GM23248 (cell line): Measurements from ENCODE around the gene SERPINB2. TPM values are rescaled to one million over a fixed set of nuclear protein-coding genes. Genes with fewer than 3 reads are reported as not detected.

Experiments
- DNase-seq: peaks from one replicate; pipeline ENCODE4 v3.0.0-alpha.2; 2015
- H2AFZ ChIP-seq: fragments of 200-600 bp; sonication (generic); 2 replicates; pipeline ENCODE4 v1.6.1; 2016; ENCODE audit warnings: antibody characterized with exemption
- H3F3A ChIP-seq: fragments of 200-600 bp; sonication (generic); 2 replicates; pipeline ENCODE4 v1.6.1; 2016; ENCODE audit warnings: mild to moderate bottlenecking, antibody characterized with exemption, mixed run types; ENCODE audit not compliant: insufficient read depth
- H3K27ac ChIP-seq: fragments of 200-600 bp; sonication (generic); 2 replicates; pipeline ENCODE4 v1.5.1; 2016; ENCODE audit warnings: mild to moderate bottlenecking
- H3K27me3 ChIP-seq: fragments of 200-600 bp; sonication (generic); replicated peaks from 2 replicates; pipeline ENCODE4 v1.6.1; 2016; ENCODE audit warnings: mild to moderate bottlenecking; ENCODE audit not compliant: insufficient read depth
- H3K36me3 ChIP-seq: fragments of 200-600 bp; sonication (generic); 2 replicates; pipeline ENCODE4 v1.6.1; 2016; ENCODE audit warnings: low read depth, mild to moderate bottlenecking
- H3K4me1 ChIP-seq: fragments of 200-600 bp; sonication (generic); 2 replicates; pipeline ENCODE4 v1.6.1; 2016; ENCODE audit warnings: mild to moderate bottlenecking; ENCODE audit not compliant: insufficient read depth
- H3K4me2 ChIP-seq: fragments of 200-600 bp; sonication (generic); one replicate; pipeline ENCODE4 v1.6.1; 2016; ENCODE audit warnings: mild to moderate bottlenecking; ENCODE audit not compliant: unreplicated experiment
- H3K4me3 ChIP-seq: fragments of 200-600 bp; sonication (generic); 2 replicates; pipeline ENCODE4 v1.5.1; 2016; ENCODE audit warnings: mild to moderate bottlenecking
- H3K79me2 ChIP-seq: fragments of 200-600 bp; sonication (generic); 2 replicates; pipeline ENCODE4 v1.6.1; 2016; ENCODE audit warnings: mild to moderate bottlenecking; ENCODE audit not compliant: insufficient read depth
- H3K9ac ChIP-seq: fragments of 200-600 bp; sonication (generic); 2 replicates; pipeline ENCODE4 v1.6.1; 2016; ENCODE audit warnings: mild to moderate bottlenecking
- H3K9me2 ChIP-seq: fragments of 200-600 bp; sonication (generic); 2 replicates; pipeline ENCODE4 v1.6.1; 2016; ENCODE audit warnings: mixed run types, mild to moderate bottlenecking, moderate library complexity; ENCODE audit not compliant: insufficient read depth
- H3K9me3 ChIP-seq: fragments of 200-600 bp; sonication (generic); one replicate; pipeline ENCODE4 v1.6.1; 2017; ENCODE audit warnings: low read depth
- H4K20me1 ChIP-seq: fragments of 200-600 bp; sonication (generic); 2 replicates; pipeline ENCODE4 v1.6.0; 2016; ENCODE audit not compliant: insufficient read depth
- EZH2 ChIP-seq: fragments of 200-600 bp; sonication (generic); IDR thresholded peaks from 2 replicates; pipeline ENCODE4 v1.6.1; 2018; ENCODE audit warnings: antibody characterized with exemption, mild to moderate bottlenecking; ENCODE audit not compliant: insufficient read depth, poor library complexity, severe bottlenecking
- EZH2phosphoT487 ChIP-seq: fragments of 200-600 bp; sonication (generic); IDR thresholded peaks from 2 replicates; pipeline ENCODE4 v1.6.1; 2018; ENCODE audit warnings: antibody characterized with exemption, moderate library complexity, mild to moderate bottlenecking, low read depth; ENCODE audit not compliant: insufficient read depth
- WGBS, 2 experiments: methylation state at CpG; one replicate each; pipeline ENCODE4 v1.1.6; 2015 to 2017; ENCODE audit warnings: low lambda C conversion rate in 2 of 2, low coverage in 1 of 2; ENCODE audit errors: missing lambda C conversion rate in 2 of 2; 5-methylcytosine and 5-hydroxymethylcytosine counted together
- in situ Hi-C: fragments of 300-500 bp; cut with MboI; formaldehyde crosslinking; loops from 2 replicates; pipeline ENCODE4 v1.15.0; 2020
- polyA plus RNA-seq: library from polyadenylated mRNA; unstranded; fragments of >200 nt; fragmentation: Nextera tagmentation; extraction: Ambion mirVana; gene quantifications from 2 replicates; pipeline ENCODE4 v1.2.1, GENCODE V29; 2016
- total RNA-seq: library from RNA; depleted of rRNA; stranded (reverse); fragments of >200 nt; shearing (Covaris generic); gene quantifications from 2 replicates; pipeline ENCODE4 v1.2.3, GENCODE V29; 2014

Gene SERPINB2
- total and polyA plus RNA-seq, 2 experiments from 2014 or later: 6.1 to 10.7 TPM

GRCh38 chr18:63892566-63892965 lies 5.1 kb downstream of the SERPINB2 start:
- Histone ChIP-seq H3K27ac (no peak overlapping the region), H3K9me3 (no peaks in the 10 kb centered on the region), H3K36me3 (no peaks in the 10 kb centered on the region), H3K4me2 (no peak overlapping the region), H4K20me1 (no peaks in the 10 kb centered on the region), H3K9ac (no peak overlapping the region), H2AFZ (no peak overlapping the region), H3K79me2 (no peaks in the 10 kb centered on the region), H3F3A (no peaks in the 10 kb centered on the region), H3K4me3 (no peak overlapping the region), H3K27me3 (no peaks in the 10 kb centered on the region), H3K4me1 (peaks cover 11% of the 10 kb centered on the region), H3K9me2 (no peaks in the 10 kb centered on the region)
- WGBS, 2 experiments: 94 to 95% methylated on average over 4 of the region's 4 CpGs
- TF ChIP-seq EZH2: no peak
- no peak for TF ChIP-seq EZH2phosphoT487
- in situ Hi-C loops: no loop called here
- DNase-seq: peak; percentile 24

- no peaks in the 10 kb centered on the region for H3F3A ChIP-seq
- no peak overlapping the region for H3K27ac ChIP-seq
- WGBS, 2 experiments: 87 to 88% methylated on average over 6 of the region's 6 CpGs
- H3K9me2 ChIP-seq: no peaks in the 10 kb centered on the region
- no peaks in the 10 kb centered on the region for H3K4me1 ChIP-seq
- no peak overlapping the region for H3K9ac ChIP-seq
- no peaks in the 10 kb centered on the region for H4K20me1 ChIP-seq
- DNase-seq: no peak
- H3K36me3 ChIP-seq: no peaks in the 10 kb centered on the region
- in situ Hi-C loops: no loop called here
- H3K4me2 ChIP-seq: no peak overlapping the region
- H3K9me3 ChIP-seq: no peaks in the 10 kb centered on the region
- H2AFZ ChIP-seq: no peak overlapping the region
- H3K27me3 ChIP-seq: no peaks in the 10 kb centered on the region
- no peaks in the 10 kb centered on the region for H3K79me2 ChIP-seq
- TF ChIP-seq EZH2phosphoT487: no peak
- TF ChIP-seq EZH2: no peak
- no peak overlapping the region for H3K4me3 ChIP-seq
These were observed 6.7 kb downstream of the SERPINB2 start for GRCh38 chr18:63894106-63894772.

- in situ Hi-C loops: no loop called here
- H4K20me1 ChIP-seq: no peaks in the 10 kb centered on the region
- H2AFZ ChIP-seq: no peak overlapping the region
- no peak for TF ChIP-seq EZH2
- no peak for TF ChIP-seq EZH2phosphoT487
- no peak for DNase-seq
- no peak overlapping the region for H3K4me3 ChIP-seq
- H3K79me2 ChIP-seq: no peaks in the 10 kb centered on the region
- H3K27me3 ChIP-seq: no peaks in the 10 kb centered on the region
- 77 to 81% methylated on average over 6 of the region's 6 CpGs for WGBS, 2 experiments
- no peak overlapping the region for H3K9ac ChIP-seq
- H3K36me3 ChIP-seq: no peaks in the 10 kb centered on the region
- no peaks in the 10 kb centered on the region for H3F3A ChIP-seq
- H3K27ac ChIP-seq: no peak overlapping the region
- H3K9me3 ChIP-seq: no peaks in the 10 kb centered on the region
- no peak overlapping the region for H3K4me2 ChIP-seq
- no peaks in the 10 kb centered on the region for H3K9me2 ChIP-seq
- no peaks in the 10 kb centered on the region for H3K4me1 ChIP-seq
These were observed 7.7 kb downstream of the SERPINB2 start for GRCh38 chr18:63895190-63895589.

GRCh38 chr18:63897072-63897471 lies 9.6 kb downstream of the SERPINB2 start:
- H3K4me2 ChIP-seq: no peak overlapping the region
- H3K9me2 ChIP-seq: no peaks in the 10 kb centered on the region
- TF ChIP-seq EZH2phosphoT487 (no peak), EZH2 (no peak)
- no peaks in the 10 kb centered on the region for H4K20me1 ChIP-seq
- H3K9ac ChIP-seq: no peak overlapping the region
- H3F3A ChIP-seq: no peaks in the 10 kb centered on the region
- DNase-seq: peak; percentile 25
- WGBS, 2 experiments: 75 to 76% methylated on average over 4 of the region's 4 CpGs
- H3K79me2 ChIP-seq: no peaks in the 10 kb centered on the region
- H3K36me3 ChIP-seq: no peaks in the 10 kb centered on the region
- H3K27ac ChIP-seq: no peak overlapping the region
- in situ Hi-C loops: no loop called here
- no peaks in the 10 kb centered on the region for H3K4me1 ChIP-seq
- H2AFZ ChIP-seq: no peak overlapping the region
- no peak overlapping the region for H3K4me3 ChIP-seq
- H3K9me3 ChIP-seq: no peaks in the 10 kb centered on the region
- no peaks in the 10 kb centered on the region for H3K27me3 ChIP-seq

- Histone ChIP-seq H3K4me2 (no peak overlapping the region), H3K27me3 (no peaks in the 10 kb centered on the region), H3K9me3 (no peaks in the 10 kb centered on the region), H4K20me1 (no peaks in the 10 kb centered on the region), H3K9me2 (no peaks in the 10 kb centered on the region), H3K4me1 (no peaks in the 10 kb centered on the region), H3K27ac (no peak overlapping the region), H3K4me3 (no peak overlapping the region), H3K79me2 (no peaks in the 10 kb centered on the region), H3F3A (no peaks in the 10 kb centered on the region), H2AFZ (no peak overlapping the region), H3K36me3 (no peaks in the 10 kb centered on the region), H3K9ac (no peak overlapping the region)
- in situ Hi-C loops: no loop called here
- no peak for DNase-seq
- no peak for TF ChIP-seq EZH2phosphoT487
- no peak for TF ChIP-seq EZH2
These were observed 11.7 kb downstream of the SERPINB2 start for GRCh38 chr18:63899206-63899605.
